H1 (cell line): ENCODE measurements around the gene KIAA1755. TPM values are rescaled to one million over a fixed set of nuclear protein-coding genes. Genes with fewer than 3 reads are reported as not detected.

ENCODE experiments used
- CTCF ChIA-PET: fragments of 300-600 bp; sonication (Branson Sonifier 250); formaldehyde crosslinking; loops from one replicate; lab custom pipeline; 2021; ENCODE audit not compliant: partially characterized antibody; lab: Charles Lee
- POLR2A ChIA-PET: fragments of 300-600 bp; sonication (Branson Sonifier 250); formaldehyde crosslinking; loops from one replicate; lab custom pipeline; 2021; ENCODE audit warnings: inconsistent platforms; ENCODE audit not compliant: partially characterized antibody; lab: Charles Lee
- DNase-seq, 2 experiments: peaks; one replicate each; pipeline versions ENCODE4 v3.0.0 to v3.0.0-alpha.2; 2010 to 2022; ENCODE audit warnings: low spot score in 2 of 2, low read depth in 1 of 2, mixed read lengths in 1 of 2
- FAIRE-seq: peaks from 2 replicates; lab custom pipeline; 2011; peaks lifted over from hg19 to GRCh38; lab: Jason Lieb, UNC
- H2AFZ ChIP-seq: 2 replicates; pipeline ENCODE4 v1.8.1; 2012; ENCODE audit warnings: low read length, inconsistent platforms
- H2AK5ac ChIP-seq: 2 replicates; pipeline ENCODE4 v1.6.1; 2013; ENCODE audit warnings: low read depth, low read length
- H2BK120ac ChIP-seq: replicated peaks from 2 replicates; pipeline ENCODE3; 2013; ENCODE audit warnings: low read depth, low read length, inconsistent platforms
- H2BK12ac ChIP-seq: 2 replicates; pipeline ENCODE4 v1.6.1; 2013; ENCODE audit warnings: low read depth, low read length
- H2BK15ac ChIP-seq: 2 replicates; pipeline ENCODE4 v1.6.1; 2013; ENCODE audit warnings: low read length
- H2BK20ac ChIP-seq: 2 replicates; pipeline ENCODE4 v1.6.1; 2013; ENCODE audit warnings: low read length
- H2BK5ac ChIP-seq: 2 replicates; pipeline ENCODE4 v1.6.1; 2013; ENCODE audit warnings: low read depth, low read length
- H3K14ac ChIP-seq: 2 replicates; pipeline ENCODE4 v1.6.1; 2013; ENCODE audit warnings: inconsistent platforms; ENCODE audit not compliant: insufficient read length
- H3K18ac ChIP-seq: 2 replicates; pipeline ENCODE4 v1.6.1; 2013; ENCODE audit warnings: low read length; ENCODE audit errors: extremely low read depth
- H3K23ac ChIP-seq: 2 replicates; pipeline ENCODE4 v1.6.1; 2013; ENCODE audit warnings: inconsistent platforms; ENCODE audit not compliant: insufficient read length
- H3K23me2 ChIP-seq: 2 replicates; pipeline ENCODE4 v1.6.1; 2013; ENCODE audit warnings: low read depth, low read length
- H3K27ac ChIP-seq: 2 replicates; pipeline ENCODE4 v1.6.1; 2011; ENCODE audit warnings: low read depth, low read length, inconsistent platforms
- H3K27me3 ChIP-seq, 4 experiments: replicated peaks in 1 of 4; 1 replicate in 1 of 4; 2 replicates in 3 of 4; pipeline versions ENCODE4 v1.6.1 to v1.8.1; 2011 to 2013; ENCODE audit warnings: low read length in 3 of 4, mild to moderate bottlenecking in 3 of 4, inconsistent platforms in 2 of 4, mixed read lengths in 2 of 4, moderate library complexity in 1 of 4; ENCODE audit not compliant: control insufficient read depth in 3 of 4, insufficient read depth in 3 of 4; ENCODE audit errors: extremely low read depth in 1 of 4
- H3K36me3 ChIP-seq, 4 experiments: 2 replicates each; pipeline versions ENCODE4 v1.6.1 to v1.8.1; 2011 to 2013; ENCODE audit warnings: mild to moderate bottlenecking in 4 of 4, low read length in 3 of 4, moderate library complexity in 2 of 4, control low read depth in 1 of 4, inconsistent platforms in 1 of 4; ENCODE audit not compliant: insufficient read depth in 4 of 4, control insufficient read depth in 2 of 4
- H3K4ac ChIP-seq: replicated peaks from 2 replicates; pipeline ENCODE3; 2013; ENCODE audit warnings: low read length, low read depth, mixed read lengths, inconsistent platforms; ENCODE audit not compliant: insufficient read length
- H3K4me1 ChIP-seq, 4 experiments: replicated peaks in 1 of 4; 1 replicate in 1 of 4; 2 replicates in 3 of 4; pipeline versions ENCODE4 v1.6.1 to v1.8.1; 2011 to 2013; ENCODE audit warnings: low read length in 3 of 4, inconsistent platforms in 2 of 4, mixed read lengths in 1 of 4; ENCODE audit not compliant: insufficient read depth in 4 of 4, control insufficient read depth in 3 of 4
- H3K4me2 ChIP-seq, 2 experiments: 2 replicates each; pipeline versions ENCODE4 v1.6.1 to v1.8.1; 2011 to 2013; ENCODE audit warnings: low read depth in 2 of 2, low read length in 2 of 2, control low read depth in 1 of 2, inconsistent platforms in 1 of 2, mild to moderate bottlenecking in 1 of 2; ENCODE audit not compliant: insufficient read depth in 1 of 2
- H3K4me3 ChIP-seq, 4 experiments: fragments of 200-600, 300-600 bp in 1 of 4; sonication (generic), shearing (Covaris generic), sonication (Bioruptor Twin) in 1 of 4; 2 replicates each; pipeline versions ENCODE4 v1.5.1 to v1.8.1; 2011 to 2016; ENCODE audit warnings: low read length in 4 of 4, low read depth in 3 of 4, control low read depth in 2 of 4, inconsistent platforms in 2 of 4, mild to moderate bottlenecking in 2 of 4, mixed read lengths in 1 of 4, moderate library complexity in 1 of 4; ENCODE audit not compliant: insufficient read depth in 2 of 4; ENCODE audit errors: extremely low read depth in 1 of 4
- H3K56ac ChIP-seq: replicated peaks from 2 replicates; pipeline ENCODE3; 2013; ENCODE audit warnings: low read depth, mild to moderate bottlenecking, mixed read lengths, low read length, inconsistent platforms; ENCODE audit not compliant: insufficient read length
- H3K79me1 ChIP-seq: 2 replicates; pipeline ENCODE4 v1.6.1; 2013; ENCODE audit warnings: low read depth, low read length, control low read depth
- H3K79me2 ChIP-seq, 2 experiments: 2 replicates each; pipeline versions ENCODE4 v1.6.1 to v1.8.1; 2012 to 2013; ENCODE audit warnings: low read length in 2 of 2, mild to moderate bottlenecking in 2 of 2, inconsistent platforms in 1 of 2; ENCODE audit not compliant: insufficient read depth in 2 of 2, control insufficient read depth in 1 of 2
- H3K9ac ChIP-seq, 4 experiments: replicated peaks in 1 of 4; 1 replicate in 1 of 4; 2 replicates in 3 of 4; pipeline versions ENCODE4 v1.6.1 to v1.8.1; 2011 to 2013; ENCODE audit warnings: low read depth in 3 of 4, low read length in 3 of 4, control low read depth in 2 of 4, mild to moderate bottlenecking in 2 of 4, moderate library complexity in 2 of 4, inconsistent platforms in 1 of 4; ENCODE audit errors: extremely low read depth in 1 of 4
- H3K9me3 ChIP-seq, 2 experiments: 2 replicates each; pipeline versions ENCODE4 v1.6.1 to v1.8.1; 2012 to 2013; ENCODE audit warnings: mild to moderate bottlenecking in 2 of 2, moderate library complexity in 2 of 2, control low read depth in 1 of 2, inconsistent platforms in 1 of 2, low read depth in 1 of 2, low read length in 1 of 2, mixed read lengths in 1 of 2; ENCODE audit not compliant: insufficient read depth in 2 of 2
- H4K20me1 ChIP-seq, 2 experiments: replicated peaks in 1 of 2; 2 replicates each; pipeline versions ENCODE3 to v1.8.1; 2011 to 2013; ENCODE audit warnings: inconsistent platforms in 2 of 2, low read length in 2 of 2, mild to moderate bottlenecking in 1 of 2; ENCODE audit not compliant: insufficient read depth in 2 of 2, control insufficient read depth in 1 of 2
- H4K5ac ChIP-seq: 2 replicates; pipeline ENCODE4 v1.6.1; 2013; ENCODE audit warnings: low read length, low read depth, mixed read lengths, inconsistent platforms; ENCODE audit not compliant: insufficient read length
- H4K8ac ChIP-seq: 2 replicates; pipeline ENCODE4 v1.8.0; 2013; ENCODE audit warnings: mild to moderate bottlenecking, moderate library complexity, low read length, inconsistent platforms; ENCODE audit not compliant: insufficient read depth; ENCODE audit errors: extremely low read depth
- H4K91ac ChIP-seq: replicated peaks from 2 replicates; pipeline ENCODE3; 2013; ENCODE audit warnings: low read length, mixed read lengths, inconsistent platforms; ENCODE audit not compliant: insufficient read length
- BCL11A ChIP-seq, 2 experiments: IDR thresholded peaks; one replicate each; pipeline ENCODE4 v1.6.1; 2011; ENCODE audit warnings: low read depth in 2 of 2, low read length in 2 of 2, mild to moderate bottlenecking in 2 of 2
- BRCA1 ChIP-seq: IDR thresholded peaks from 2 replicates; pipeline ENCODE4 v1.6.1; 2012; ENCODE audit warnings: low read depth, low read length, improper control_type of control experiment
- CBX5 ChIP-seq: fragments of 300-800, 300-1000 bp; sonication (generic); IDR thresholded peaks from 2 replicates; pipeline ENCODE4 v1.7.1; 2016; ENCODE audit warnings: antibody characterized with exemption, low read length, low read depth
- CBX8 ChIP-seq: fragments of 300-800, 300-1000 bp; sonication (generic); IDR thresholded peaks from 2 replicates; pipeline ENCODE4 v1.7.1; 2016; ENCODE audit warnings: low read depth, low read length, borderline replicate concordance
- CREB1 ChIP-seq: IDR thresholded peaks from 2 replicates; pipeline ENCODE4 v1.6.1; 2012; ENCODE audit warnings: inconsistent platforms
- GTF2F1 ChIP-seq: IDR thresholded peaks from 2 replicates; pipeline ENCODE4 v1.6.1; 2012; ENCODE audit warnings: low read depth, low read length, improper control_type of control experiment, borderline replicate concordance
- HDAC2 ChIP-seq, 2 experiments: fragments of 300-600 bp in 1 of 2; sonication (generic) in 1 of 2; IDR thresholded peaks; 2 replicates each; pipeline ENCODE4 v1.6.1; 2011 to 2012; ENCODE audit warnings: low read depth in 2 of 2, low read length in 2 of 2, mild to moderate bottlenecking in 2 of 2, moderate library complexity in 2 of 2, borderline replicate concordance in 1 of 2, inconsistent platforms in 1 of 2
- POLR2AphosphoS5 ChIP-seq: IDR thresholded peaks from 2 replicates; pipeline ENCODE4 v1.6.1; 2011; ENCODE audit warnings: low read depth, low read length
- TAF1 ChIP-seq: IDR thresholded peaks from 2 replicates; pipeline ENCODE4 v1.6.1; 2011; ENCODE audit warnings: mild to moderate bottlenecking, low read depth, low read length
- TBP ChIP-seq: IDR thresholded peaks from 2 replicates; pipeline ENCODE4 v1.6.1; 2011; ENCODE audit warnings: low read depth, low read length, improper control_type of control experiment
- WGBS, 2 experiments: shearing (Covaris generic) in 1 of 2; methylation state at CpG; one replicate each; pipeline versions ENCODE4 v1.1.6 to v1.1.7; 2013 to 2015; ENCODE audit warnings: low lambda C conversion rate in 2 of 2, mixed read lengths in 2 of 2, inconsistent platforms in 1 of 2, low coverage in 1 of 2, missing lambda C conversion rate in 1 of 2; ENCODE audit not compliant: insufficient replicate concordance in 2 of 2, insufficient coverage in 1 of 2, insufficient read length in 1 of 2; ENCODE audit errors: extremely low coverage in 1 of 2, missing lambda C conversion rate in 1 of 2; 5-methylcytosine and 5-hydroxymethylcytosine counted together
- polyA plus RNA-seq, 7 experiments: library from polyadenylated mRNA; depleted of rRNA in 3 of 7; stranded (reverse) in 5 of 7; unstranded in 2 of 7; fragments of >200 nt in 5 of 7; fragments of 200-250 nt in 2 of 7; gene quantifications; 1 replicate in 5 of 7; 2 replicates in 1 of 7; 4 replicates in 1 of 7; pipeline versions ENCODE4 v1.2.1 to v1.2.3, GENCODE V29; 2011 to 2013; ENCODE audit warnings: missing spikeins in 2 of 7, mixed read lengths in 2 of 7
- total RNA-seq: library from RNA; stranded (reverse); fragmentation: NEBNext Ultra II Directional; extraction: Animal tissue kit (Norgen Biotek cat#: 25700); gene quantifications from 2 replicates; pipeline ENCODE4 v1.2.1, GENCODE V29; 2021
- TF ChIP-seq, protein P1 (sequence below): IDR thresholded peaks from 2 replicates; pipeline ENCODE4 v1.6.1; 2012; ENCODE audit warnings: inconsistent platforms

The KIAA1755 gene
- total and polyA plus RNA-seq, 2 of the 8 experiments (the other 6 are each of a cell fraction or from before 2014, with no cell fraction given), result 0.23 TPM; not detected in 1

GRCh38 chr20:38215194-38216182 lies 45.0 kb downstream of the KIAA1755 start:
- Histone ChIP-seq H3K56ac (no peak overlapping the region), H3K23me2 (no peaks in the 10 kb centered on the region), H2BK5ac (no peak overlapping the region), H3K4me3 (no peak overlapping the region), H3K14ac (no peak overlapping the region), H3K79me2 (no peaks in the 10 kb centered on the region), H3K27me3 (no peaks in the 10 kb centered on the region), H2BK15ac (no peak overlapping the region), H4K20me1 (no peaks in the 10 kb centered on the region), H4K8ac (no peak overlapping the region; the same call in 1 of the 2 replicates), H2AFZ (no peak overlapping the region), H3K9me3 (no peaks in the 10 kb centered on the region), H3K18ac (no peak overlapping the region), H2BK20ac (no peak overlapping the region), H3K23ac (no peak overlapping the region), H3K4ac (no peak overlapping the region), H3K4me1 (peaks cover 0 to 3% (median 0%) of the 10 kb centered on the region in 4 experiments; a peak in 1 of 7 replicates), H3K79me1 (no peaks in the 10 kb centered on the region; the same call in 1 of the 2 replicates), H3K4me2 (no peak overlapping the region), H4K5ac (no peak overlapping the region), H4K91ac (no peak overlapping the region), H2BK12ac (no peak overlapping the region), H2AK5ac (no peak overlapping the region), H3K27ac (no peak overlapping the region), H2BK120ac (no peak overlapping the region), H3K9ac (no peak overlapping the region), H3K36me3 (no peaks in the 10 kb centered on the region)
- ChIA-PET POLR2A (interaction anchor here (0.6 kb wide), 1 partner anchor 10 kb away, joined by 3 read pairs; no protein-coding TSS in a partner anchor), CTCF (interaction anchor here (0.6 to 17.3 kb wide), 23 partner anchors 8 to 651 kb away, joined by 3 to 198 read pairs (median 5); partner anchors contain the start of gene TGM2)
- FAIRE-seq (no peak), DNase-seq (no peak)
- 93% methylated on average over 23 of the region's 23 CpGs; no CpG with 5 or more reads in 1 of the 2 experiments for WGBS, 2 experiments
- TF ChIP-seq POLR2AphosphoS5 (no peak), CBX8 (no peak), BRCA1 (no peak), TAF1 (no peak), CBX5 (no peak), TBP (no peak), BCL11A (IDR thresholded peaks at IDR 0.05; ENCODE audit: low read depth in 2 of 2, low read length in 2 of 2) (no peak), CREB1 (no peak), GTF2F1 (no peak), HDAC2 (IDR thresholded peaks at IDR 0.05; ENCODE audit: borderline replicate concordance in 1 of 2, low read depth in 2 of 2, low read length in 2 of 2) (no peak)
- TF ChIP-seq, protein P1, sequence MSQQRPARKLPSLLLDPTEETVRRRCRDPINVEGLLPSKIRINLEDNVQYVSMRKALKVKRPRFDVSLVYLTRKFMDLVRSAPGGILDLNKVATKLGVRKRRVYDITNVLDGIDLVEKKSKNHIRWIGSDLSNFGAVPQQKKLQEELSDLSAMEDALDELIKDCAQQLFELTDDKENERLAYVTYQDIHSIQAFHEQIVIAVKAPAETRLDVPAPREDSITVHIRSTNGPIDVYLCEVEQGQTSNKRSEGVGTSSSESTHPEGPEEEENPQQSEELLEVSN, result no peak
